Panc1 (cell line): ENCODE measurements around the gene ZNF407. TPM values are rescaled to one million over a fixed set of nuclear protein-coding genes. Genes with fewer than 3 reads are reported as not detected.

ENCODE experiments used
- ATAC-seq: fragments of 200-7000 bp; cut with Tn5 transposase; 2 replicates; pipeline ENCODE4 v1.9.1; 2020; ENCODE audit warnings: mild to moderate bottlenecking, moderate library complexity
- BruUV-seq: library from RNA; stranded (reverse); fragments of 400-500 nt; replicated peaks from 2 replicates; lab custom pipeline; 2021; lab: Mats Ljungman, UMichigan
- CTCF ChIA-PET: fragments of 300-600 bp; sonication (Branson Sonifier 250); formaldehyde crosslinking; loops from one replicate; lab custom pipeline; 2022; ENCODE audit warnings: antibody characterized with exemption; lab: Charles Lee
- POLR2A ChIA-PET: fragments of 300-600 bp; sonication (Branson Sonifier 250); formaldehyde crosslinking; loops from one replicate; lab custom pipeline; 2022; ENCODE audit warnings: antibody characterized with exemption; lab: Charles Lee
- DNase-seq: peaks from one replicate; pipeline ENCODE4 v3.0.0-alpha.2; 2010; ENCODE audit warnings: low read depth, low spot score
- H3K27ac ChIP-seq: 2 replicates; pipeline ENCODE4 v1.5.1; 2011; ENCODE audit warnings: mild to moderate bottlenecking, low read length, inconsistent platforms
- H3K27me3 ChIP-seq: fragments of 200-500 bp; sonication (Bioruptor generic); 2 replicates; pipeline ENCODE4 v1.6.0; 2014; ENCODE audit warnings: low read length, inconsistent platforms; ENCODE audit not compliant: control insufficient read depth, insufficient read depth
- H3K36me3 ChIP-seq: fragments of 200-500 bp; sonication (Bioruptor generic); 2 replicates; pipeline ENCODE4 v1.5.1; 2014; ENCODE audit warnings: inconsistent platforms, mild to moderate bottlenecking, low read length, moderate library complexity; ENCODE audit not compliant: control insufficient read depth, insufficient read depth
- H3K4me1 ChIP-seq: 2 replicates; pipeline ENCODE4 v1.5.1; 2011; ENCODE audit warnings: inconsistent platforms, mild to moderate bottlenecking, low read length, moderate library complexity; ENCODE audit not compliant: control insufficient read depth, insufficient read depth
- H3K4me3 ChIP-seq, 2 experiments: 2 replicates each; pipeline ENCODE4 v1.5.1; 2011 to 2012; ENCODE audit warnings: low read depth in 2 of 2, low read length in 2 of 2, mild to moderate bottlenecking in 2 of 2, inconsistent platforms in 1 of 2, moderate library complexity in 1 of 2
- H3K9me3 ChIP-seq: fragments of 200-500 bp; sonication (Bioruptor generic); 2 replicates; pipeline ENCODE4 v1.5.1; 2014; ENCODE audit warnings: low read depth, mild to moderate bottlenecking, inconsistent platforms, low read length, moderate library complexity; ENCODE audit not compliant: control insufficient read depth, insufficient read depth
- POLR2AphosphoS5 ChIP-seq: IDR thresholded peaks from 2 replicates; pipeline ENCODE4 v1.6.1; 2012; ENCODE audit warnings: mild to moderate bottlenecking, low read depth, low read length, moderate library complexity
- SIN3A ChIP-seq: IDR thresholded peaks from 2 replicates; pipeline ENCODE4 v1.6.1; 2012; ENCODE audit warnings: low read depth, mild to moderate bottlenecking, low read length, moderate library complexity, borderline replicate concordance; ENCODE audit not compliant: insufficient read depth
- TCF7L2 ChIP-seq: IDR thresholded peaks from 2 replicates; pipeline ENCODE4 v1.6.1; 2011; ENCODE audit warnings: mild to moderate bottlenecking, low read depth, low read length, inconsistent platforms
- in situ Hi-C: cut with HindIII; loops from 2 replicates; pipeline ENCODE4 v1.10.0; 2016; ENCODE audit warnings: low sequenced_read_pairs, low pct_unique_long_range_greater_than_20kb
- intact Hi-C: fragments of 100-400 bp; cut with micrococcal nuclease; formaldehyde crosslinking; loops from one replicate; pipeline ENCODE4 v1.10.0; 2022; ENCODE audit not compliant: unreplicated experiment
- total RNA-seq: library from RNA; stranded (reverse); gene quantifications from one replicate; pipeline ENCODE4 v1.2.1, GENCODE V29; 2021; ENCODE audit not compliant: unreplicated experiment
- TF ChIP-seq, protein P1 (sequence below), 2 experiments: IDR thresholded peaks; 2 replicates each; pipeline ENCODE4 v1.6.1; 2011 to 2012; ENCODE audit warnings: low read depth in 2 of 2, control low read depth in 1 of 2, low read length in 1 of 2, mild to moderate bottlenecking in 1 of 2, moderate library complexity in 1 of 2; ENCODE audit not compliant: insufficient read depth in 1 of 2
- TF ChIP-seq, protein P2 (sequence below): fragments of 450-650 bp; IDR thresholded peaks from 2 replicates; pipeline ENCODE4 v1.5.1; 2017; ENCODE audit warnings: mild to moderate bottlenecking

ZNF407 gene
- total RNA-seq, 1 experiment from 2014 or later, result 16.8 TPM

DNA sequence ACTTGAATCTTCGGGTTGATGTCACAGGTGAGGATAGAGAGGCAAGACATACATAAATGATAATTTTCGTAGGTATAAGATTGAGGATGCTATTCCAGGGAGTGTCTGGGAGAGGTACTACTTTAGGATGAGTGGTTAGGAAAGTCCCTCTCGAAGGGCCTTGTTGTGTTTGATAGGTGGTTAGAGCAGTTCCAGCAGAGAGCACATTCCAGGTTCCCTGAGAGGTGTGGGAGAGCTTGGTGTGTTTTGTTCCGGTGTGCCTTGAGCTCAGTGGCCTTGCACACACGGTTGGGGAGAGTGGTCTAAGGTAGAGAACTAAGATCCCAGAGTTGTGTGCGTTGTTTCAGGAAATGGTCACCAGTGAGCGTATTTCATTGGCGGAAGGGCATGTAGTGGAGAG, 191.4 kb downstream of the ZNF407 start:
- Histone ChIP-seq H3K4me1 (no peaks in the 10 kb centered on the region), H3K9me3 (no peaks in the 10 kb centered on the region), H3K36me3 (no peaks in the 10 kb centered on the region), H3K27ac (no peak overlapping the region), H3K27me3 (no peaks in the 10 kb centered on the region), H3K4me3 (no peak overlapping the region)
- POLR2A ChIA-PET, result no interaction called here
- in situ Hi-C loops (no loop called here), intact Hi-C loops (no loop called here)
- TF ChIP-seq SIN3A (no peak), POLR2AphosphoS5 (no peak), TCF7L2 (no peak)
- TF ChIP-seq, protein P1, sequence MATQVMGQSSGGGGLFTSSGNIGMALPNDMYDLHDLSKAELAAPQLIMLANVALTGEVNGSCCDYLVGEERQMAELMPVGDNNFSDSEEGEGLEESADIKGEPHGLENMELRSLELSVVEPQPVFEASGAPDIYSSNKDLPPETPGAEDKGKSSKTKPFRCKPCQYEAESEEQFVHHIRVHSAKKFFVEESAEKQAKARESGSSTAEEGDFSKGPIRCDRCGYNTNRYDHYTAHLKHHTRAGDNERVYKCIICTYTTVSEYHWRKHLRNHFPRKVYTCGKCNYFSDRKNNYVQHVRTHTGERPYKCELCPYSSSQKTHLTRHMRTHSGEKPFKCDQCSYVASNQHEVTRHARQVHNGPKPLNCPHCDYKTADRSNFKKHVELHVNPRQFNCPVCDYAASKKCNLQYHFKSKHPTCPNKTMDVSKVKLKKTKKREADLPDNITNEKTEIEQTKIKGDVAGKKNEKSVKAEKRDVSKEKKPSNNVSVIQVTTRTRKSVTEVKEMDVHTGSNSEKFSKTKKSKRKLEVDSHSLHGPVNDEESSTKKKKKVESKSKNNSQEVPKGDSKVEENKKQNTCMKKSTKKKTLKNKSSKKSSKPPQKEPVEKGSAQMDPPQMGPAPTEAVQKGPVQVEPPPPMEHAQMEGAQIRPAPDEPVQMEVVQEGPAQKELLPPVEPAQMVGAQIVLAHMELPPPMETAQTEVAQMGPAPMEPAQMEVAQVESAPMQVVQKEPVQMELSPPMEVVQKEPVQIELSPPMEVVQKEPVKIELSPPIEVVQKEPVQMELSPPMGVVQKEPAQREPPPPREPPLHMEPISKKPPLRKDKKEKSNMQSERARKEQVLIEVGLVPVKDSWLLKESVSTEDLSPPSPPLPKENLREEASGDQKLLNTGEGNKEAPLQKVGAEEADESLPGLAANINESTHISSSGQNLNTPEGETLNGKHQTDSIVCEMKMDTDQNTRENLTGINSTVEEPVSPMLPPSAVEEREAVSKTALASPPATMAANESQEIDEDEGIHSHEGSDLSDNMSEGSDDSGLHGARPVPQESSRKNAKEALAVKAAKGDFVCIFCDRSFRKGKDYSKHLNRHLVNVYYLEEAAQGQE (IDR thresholded peaks at IDR 0.05; ENCODE audit: insufficient read depth in 1 of 2, low read depth in 2 of 2, low read length in 1 of 2), result no peak
- TF ChIP-seq, protein P2, sequence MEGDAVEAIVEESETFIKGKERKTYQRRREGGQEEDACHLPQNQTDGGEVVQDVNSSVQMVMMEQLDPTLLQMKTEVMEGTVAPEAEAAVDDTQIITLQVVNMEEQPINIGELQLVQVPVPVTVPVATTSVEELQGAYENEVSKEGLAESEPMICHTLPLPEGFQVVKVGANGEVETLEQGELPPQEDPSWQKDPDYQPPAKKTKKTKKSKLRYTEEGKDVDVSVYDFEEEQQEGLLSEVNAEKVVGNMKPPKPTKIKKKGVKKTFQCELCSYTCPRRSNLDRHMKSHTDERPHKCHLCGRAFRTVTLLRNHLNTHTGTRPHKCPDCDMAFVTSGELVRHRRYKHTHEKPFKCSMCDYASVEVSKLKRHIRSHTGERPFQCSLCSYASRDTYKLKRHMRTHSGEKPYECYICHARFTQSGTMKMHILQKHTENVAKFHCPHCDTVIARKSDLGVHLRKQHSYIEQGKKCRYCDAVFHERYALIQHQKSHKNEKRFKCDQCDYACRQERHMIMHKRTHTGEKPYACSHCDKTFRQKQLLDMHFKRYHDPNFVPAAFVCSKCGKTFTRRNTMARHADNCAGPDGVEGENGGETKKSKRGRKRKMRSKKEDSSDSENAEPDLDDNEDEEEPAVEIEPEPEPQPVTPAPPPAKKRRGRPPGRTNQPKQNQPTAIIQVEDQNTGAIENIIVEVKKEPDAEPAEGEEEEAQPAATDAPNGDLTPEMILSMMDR, result no peak
- no peak for DNase-seq
- no peak; the same call in 1 of the 2 replicates for ATAC-seq
- BruUV-seq, result no TSS peak
- CTCF ChIA-PET, result no interaction called here

GRCh38 chr18:74790451-74790850, 192.8 kb downstream of the ZNF407 start:
- Histone ChIP-seq H3K9me3 (no peaks in the 10 kb centered on the region), H3K4me3 (no peak overlapping the region), H3K4me1 (no peaks in the 10 kb centered on the region), H3K36me3 (no peaks in the 10 kb centered on the region), H3K27ac (no peak overlapping the region), H3K27me3 (no peaks in the 10 kb centered on the region)
- TF ChIP-seq, protein P2, result no peak
- no peak for TF ChIP-seq SIN3A
- TF ChIP-seq TCF7L2, result no peak
- no peak for TF ChIP-seq POLR2AphosphoS5
- TF ChIP-seq, protein P1 (IDR thresholded peaks at IDR 0.05; ENCODE audit: insufficient read depth in 1 of 2, low read depth in 2 of 2, low read length in 1 of 2), result no peak
- ATAC-seq, result no peak
- CTCF ChIA-PET, result no interaction called here
- BruUV-seq, result no TSS peak
- intact Hi-C loops, result no loop called here
- in situ Hi-C loops, result no loop called here
- POLR2A ChIA-PET, result no interaction called here
- DNase-seq, result no peak
